HL-60 (cell line): ENCODE measurements around the gene KRT38.

Experiments used
- DNase-seq, 2 experiments: peaks; one replicate each; pipeline ENCODE4 v3.0.0-alpha.2; 2010 to 2020; ENCODE audit warnings: low read depth in 1 of 2, low spot score in 1 of 2
- H3K27ac ChIP-seq: fragments of 250-450 bp; sonication (Bioruptor Pico); replicated peaks from 2 replicates; pipeline ENCODE4 v1.5.1; 2020; ENCODE audit warnings: mild to moderate bottlenecking, moderate library complexity
- H3K27me3 ChIP-seq: fragments of 250-450 bp; sonication (Bioruptor Pico); 2 replicates; pipeline ENCODE4 v1.5.1; 2021; ENCODE audit warnings: mild to moderate bottlenecking, moderate library complexity; ENCODE audit not compliant: insufficient read depth, poor library complexity, severe bottlenecking
- H3K4me3 ChIP-seq: replicated peaks from 2 replicates; pipeline ENCODE4 v1.5.1; 2011; ENCODE audit warnings: mild to moderate bottlenecking, control low read depth, low read length; ENCODE audit not compliant: insufficient read depth
- CTCF ChIP-seq: IDR thresholded peaks from one replicate; pipeline ENCODE4 v1.5.1; 2011; ENCODE audit warnings: low read length, control low read depth, inconsistent platforms; ENCODE audit not compliant: insufficient read depth
- GABPA ChIP-seq: IDR thresholded peaks from 2 replicates; pipeline ENCODE4 v1.6.1; 2012; ENCODE audit warnings: low read depth
- POLR2AphosphoS5 ChIP-seq: IDR thresholded peaks from 2 replicates; pipeline ENCODE4 v1.6.1; 2012; ENCODE audit warnings: low read depth
- SPI1 ChIP-seq: IDR thresholded peaks from 2 replicates; pipeline ENCODE4 v1.6.1; 2012; ENCODE audit warnings: low read depth, mild to moderate bottlenecking, borderline replicate concordance
- TF ChIP-seq, protein P1 (sequence below): IDR thresholded peaks from 2 replicates; pipeline ENCODE4 v1.6.1; 2012; ENCODE audit warnings: low read depth; ENCODE audit not compliant: insufficient replicate concordance

The KRT38 gene

DNA sequence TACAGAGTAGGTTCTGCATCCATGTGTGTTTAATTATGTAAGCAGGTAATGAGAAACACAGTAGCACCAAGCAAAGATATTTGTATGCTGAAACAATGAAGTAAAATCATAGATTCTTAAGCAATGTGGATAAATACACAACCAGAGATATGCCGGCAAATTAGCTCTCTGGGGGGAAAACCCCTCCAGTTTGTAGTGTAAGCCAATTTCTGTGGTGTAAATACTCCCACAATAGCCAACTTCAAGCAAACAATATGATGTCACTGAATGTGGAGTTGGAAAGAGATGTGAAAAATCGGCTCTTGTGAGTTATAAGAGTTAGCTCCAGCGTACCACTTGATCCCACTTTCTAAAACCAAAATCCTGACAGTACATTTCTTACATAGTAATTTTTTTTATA is 3.9 kb upstream of the KRT38 start:
- H3K4me3 ChIP-seq = no peak overlapping the region
- DNase-seq = no peak
- H3K27me3 ChIP-seq = peaks cover 4% of the 10 kb centered on the region
- H3K27ac ChIP-seq = no peak overlapping the region
- TF ChIP-seq, protein P1, sequence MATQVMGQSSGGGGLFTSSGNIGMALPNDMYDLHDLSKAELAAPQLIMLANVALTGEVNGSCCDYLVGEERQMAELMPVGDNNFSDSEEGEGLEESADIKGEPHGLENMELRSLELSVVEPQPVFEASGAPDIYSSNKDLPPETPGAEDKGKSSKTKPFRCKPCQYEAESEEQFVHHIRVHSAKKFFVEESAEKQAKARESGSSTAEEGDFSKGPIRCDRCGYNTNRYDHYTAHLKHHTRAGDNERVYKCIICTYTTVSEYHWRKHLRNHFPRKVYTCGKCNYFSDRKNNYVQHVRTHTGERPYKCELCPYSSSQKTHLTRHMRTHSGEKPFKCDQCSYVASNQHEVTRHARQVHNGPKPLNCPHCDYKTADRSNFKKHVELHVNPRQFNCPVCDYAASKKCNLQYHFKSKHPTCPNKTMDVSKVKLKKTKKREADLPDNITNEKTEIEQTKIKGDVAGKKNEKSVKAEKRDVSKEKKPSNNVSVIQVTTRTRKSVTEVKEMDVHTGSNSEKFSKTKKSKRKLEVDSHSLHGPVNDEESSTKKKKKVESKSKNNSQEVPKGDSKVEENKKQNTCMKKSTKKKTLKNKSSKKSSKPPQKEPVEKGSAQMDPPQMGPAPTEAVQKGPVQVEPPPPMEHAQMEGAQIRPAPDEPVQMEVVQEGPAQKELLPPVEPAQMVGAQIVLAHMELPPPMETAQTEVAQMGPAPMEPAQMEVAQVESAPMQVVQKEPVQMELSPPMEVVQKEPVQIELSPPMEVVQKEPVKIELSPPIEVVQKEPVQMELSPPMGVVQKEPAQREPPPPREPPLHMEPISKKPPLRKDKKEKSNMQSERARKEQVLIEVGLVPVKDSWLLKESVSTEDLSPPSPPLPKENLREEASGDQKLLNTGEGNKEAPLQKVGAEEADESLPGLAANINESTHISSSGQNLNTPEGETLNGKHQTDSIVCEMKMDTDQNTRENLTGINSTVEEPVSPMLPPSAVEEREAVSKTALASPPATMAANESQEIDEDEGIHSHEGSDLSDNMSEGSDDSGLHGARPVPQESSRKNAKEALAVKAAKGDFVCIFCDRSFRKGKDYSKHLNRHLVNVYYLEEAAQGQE = no peak
- TF ChIP-seq CTCF (no peak), GABPA (no peak), SPI1 (no peak), POLR2AphosphoS5 (no peak)

DNA sequence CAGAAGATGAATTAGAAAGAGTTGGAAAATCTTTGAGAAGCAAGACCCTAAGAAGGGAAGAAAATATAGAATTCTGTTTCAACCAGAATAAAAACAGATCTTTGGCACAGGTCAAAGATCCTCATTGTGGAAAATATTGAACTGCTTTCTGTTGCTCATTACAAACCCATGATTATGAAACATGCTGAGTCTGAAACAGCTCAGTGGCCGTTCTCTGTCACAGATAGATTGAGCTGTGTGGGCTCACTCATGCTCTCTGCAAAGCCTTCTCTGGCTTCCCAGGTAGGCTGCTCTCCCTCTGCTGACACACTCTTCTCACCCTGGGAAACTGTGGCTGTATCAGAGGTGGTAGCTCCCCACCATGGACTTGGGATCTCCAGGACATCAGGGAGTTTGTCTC is 3.4 kb upstream of the KRT38 start:
- no peak overlapping the region for H3K27ac ChIP-seq
- H3K4me3 ChIP-seq = no peak overlapping the region
- TF ChIP-seq GABPA (no peak), POLR2AphosphoS5 (no peak), SPI1 (no peak), CTCF (no peak)
- TF ChIP-seq, protein P1 = no peak
- peaks cover 7% of the 10 kb centered on the region for H3K27me3 ChIP-seq
- no peak for DNase-seq

GRCh38 chr17:41442739-41443138 is 2.0 kb upstream of the KRT38 start:
- H3K27me3 ChIP-seq = peaks cover 7% of the 10 kb centered on the region
- H3K27ac ChIP-seq = no peak overlapping the region
- no peak for DNase-seq
- no peak overlapping the region for H3K4me3 ChIP-seq
- TF ChIP-seq CTCF = no peak
- TF ChIP-seq, protein P1 = no peak
- no peak for TF ChIP-seq POLR2AphosphoS5
- no peak for TF ChIP-seq GABPA
- no peak for TF ChIP-seq SPI1
